ENCODE measurements around the gene DNAJB8. TPM values are rescaled to one million over a fixed set of nuclear protein-coding genes. Genes with fewer than 3 reads are reported as not detected.

Gene DNAJB8
- total RNA-seq, 4 donors from 2014 or later, result not detected

GRCh38 chr3:128462341-128462910 is 4.3 kb downstream of the DNAJB8 start:
- no peak for TF ChIP-seq EP300 (IDR thresholded peaks at IDR 0.05)
- TF ChIP-seq POLR2A (IDR thresholded peaks at IDR 0.05; ENCODE audit: low read depth), result no peak
- TF ChIP-seq CTCF (IDR thresholded peaks at IDR 0.05), result no peak
- TF ChIP-seq POLR2AphosphoS5 (IDR thresholded peaks at IDR 0.05), result no peak
- intact Hi-C loops (cut with DNase I), result no loop called here
- 94% methylated on average over 23 of the region's 23 CpGs for WGBS
- H3K4me3 ChIP-seq, result no peak overlapping the region
- no peak overlapping the region for H3K27ac ChIP-seq (replicated peaks in 1 of 4)
- no peaks in the 10 kb centered on the region for H3K36me3 ChIP-seq
- H3K9me3 ChIP-seq, result no peaks in the 10 kb centered on the region
- H3K4me1 ChIP-seq, result no peaks in the 10 kb centered on the region
- no peak for DNase-seq (ENCODE audit: extremely low spot score)
- peaks cover 0 to 37% (median 0%) of the 10 kb centered on the region in 4 donors for H3K27me3 ChIP-seq

GRCh38 chr3:128461731-128462130 is 5.0 kb downstream of the DNAJB8 start:
- intact Hi-C loops (cut with DNase I), result no loop called here
- TF ChIP-seq POLR2AphosphoS5 (IDR thresholded peaks at IDR 0.05), result no peak
- TF ChIP-seq EP300 (IDR thresholded peaks at IDR 0.05), result no peak
- TF ChIP-seq POLR2A (IDR thresholded peaks at IDR 0.05; ENCODE audit: low read depth), result no peak
- no peak for TF ChIP-seq CTCF (IDR thresholded peaks at IDR 0.05)
- Histone ChIP-seq H3K4me1 (no peaks in the 10 kb centered on the region), H3K36me3 (no peaks in the 10 kb centered on the region), H3K4me3 (no peak overlapping the region), H3K27me3 (peaks cover 0 to 37% (median 0%) of the 10 kb centered on the region in 4 donors), H3K27ac (replicated peaks in 1 of 4) (no peak overlapping the region), H3K9me3 (no peaks in the 10 kb centered on the region)
- DNase-seq (ENCODE audit: extremely low spot score), result no peak
- 87% methylated on average over 11 of the region's 12 CpGs for WGBS

- no peaks in the 10 kb centered on the region for H3K9me3 ChIP-seq
- intact Hi-C loops (cut with DNase I), result no loop called here
- H3K4me1 ChIP-seq, result no peaks in the 10 kb centered on the region
- 88% methylated on average over 8 of the region's 9 CpGs for WGBS
- no peak for TF ChIP-seq POLR2A (IDR thresholded peaks at IDR 0.05; ENCODE audit: low read depth)
- no peak for TF ChIP-seq EP300 (IDR thresholded peaks at IDR 0.05)
- TF ChIP-seq CTCF (IDR thresholded peaks at IDR 0.05), result no peak
- H3K27me3 ChIP-seq, result peaks cover 0 to 37% (median 0%) of the 10 kb centered on the region in 4 donors
- H3K36me3 ChIP-seq, result no peaks in the 10 kb centered on the region
- no peak overlapping the region for H3K4me3 ChIP-seq
- H3K27ac ChIP-seq (replicated peaks in 1 of 4), result no peak overlapping the region
- DNase-seq (ENCODE audit: extremely low spot score), result no peak
These were observed 7.2 kb downstream of the DNAJB8 start for GRCh38 chr3:128459461-128459820.

- no peak overlapping the region for H3K27ac ChIP-seq (replicated peaks in 1 of 4)
- intact Hi-C loops (cut with DNase I), result no loop called here
- 84% methylated on average over 18 of the region's 18 CpGs for WGBS
- DNase-seq (ENCODE audit: extremely low spot score), result no peak
- no peaks in the 10 kb centered on the region for H3K9me3 ChIP-seq
- TF ChIP-seq CTCF (IDR thresholded peaks at IDR 0.05) (no peak), EP300 (IDR thresholded peaks at IDR 0.05) (no peak), POLR2AphosphoS5 (IDR thresholded peaks at IDR 0.05) (no peak), POLR2A (IDR thresholded peaks at IDR 0.05; ENCODE audit: low read depth) (no peak)
- peaks cover 0 to 43% (median 0%) of the 10 kb centered on the region in 4 donors for H3K27me3 ChIP-seq
- no peaks in the 10 kb centered on the region for H3K4me1 ChIP-seq
- H3K36me3 ChIP-seq, result no peaks in the 10 kb centered on the region
- no peak overlapping the region for H3K4me3 ChIP-seq
These were observed 7.8 kb downstream of the DNAJB8 start for GRCh38 chr3:128458746-128459460.
